Brain pericyte (primary cell): Measurements from ENCODE around the gene USP48.

Experiments
- DNase-seq: peaks from one replicate; pipeline ENCODE4 v3.0.0-alpha.2; 2012; ENCODE audit warnings: low read depth, low spot score

The USP48 gene

GRCh38 chr1:21669258-21670058, 113.5 kb downstream of the USP48 start, which contains the start of gene RAP1GAP:
Gene RAP1GAP, minus strand, starts transcription at chr1:21669357. Its CDS starts 49,325 bp downstream, at chr1:21620032.
- DNase-seq, result no peak

GRCh38 chr1:21668951-21669257, 114.0 kb downstream of the USP48 start:
- DNase-seq, result no peak

GRCh38 chr1:21668232-21668950, 114.6 kb downstream of the USP48 start:
- DNase-seq, result no peak

GRCh38 chr1:21667348-21668231, 115.4 kb downstream of the USP48 start:
- no peak for DNase-seq

GRCh38 chr1:21666576-21667320, 116.2 kb downstream of the USP48 start:
- no peak for DNase-seq

GRCh38 chr1:21665711-21666575, 117.0 kb downstream of the USP48 start:
- DNase-seq, result no peak

GRCh38 chr1:21664806-21665588, 118.0 kb downstream of the USP48 start:
- no peak for DNase-seq

- no peak for DNase-seq
Measured at GRCh38 chr1:21663951-21664805, 118.8 kb downstream of the USP48 start.

- no peak for DNase-seq
Measured at GRCh38 chr1:21663248-21663950, 119.5 kb downstream of the USP48 start.

GRCh38 chr1:21662426-21663247, 120.3 kb downstream of the USP48 start:
- no peak for DNase-seq

- no peak for DNase-seq
Measured at GRCh38 chr1:21661886-21662285, 121.1 kb downstream of the USP48 start.

- no peak for DNase-seq
Measured at GRCh38 chr1:21659924-21660326, 123.0 kb downstream of the USP48 start.

- DNase-seq, result no peak
Measured at GRCh38 chr1:21659099-21659923, 123.6 kb downstream of the USP48 start.

GRCh38 chr1:21657456-21658190, 125.3 kb downstream of the USP48 start:
- no peak for DNase-seq

- no peak for DNase-seq
Measured at GRCh38 chr1:21655748-21656147, 127.2 kb downstream of the USP48 start.

- DNase-seq, result no peak
Measured at GRCh38 chr1:21655259-21655658, 127.7 kb downstream of the USP48 start.
